Caco-2 (cell line): Measurements from ENCODE around the gene CYREN. TPM values are rescaled to one million over a fixed set of nuclear protein-coding genes. Genes with fewer than 3 reads are reported as not detected.
"Not testable (repeated sequence)": the region's sequence is repeated elsewhere in the genome, so short reads cannot be mapped to it uniquely, and the experiment has no call there.

Experiments used
- BruUV-seq: library from RNA; stranded (reverse); fragments of 400-500 nt; replicated peaks from 2 replicates; lab custom pipeline; 2021; lab: Mats Ljungman, UMichigan
- CTCF ChIA-PET: fragments of 300-600 bp; sonication (Branson Sonifier 250); formaldehyde crosslinking; loops from one replicate; lab custom pipeline; 2022; ENCODE audit warnings: antibody characterized with exemption; lab: Charles Lee
- POLR2A ChIA-PET: fragments of 300-600 bp; sonication (Branson Sonifier 250); formaldehyde crosslinking; loops from one replicate; lab custom pipeline; 2022; ENCODE audit warnings: antibody characterized with exemption; lab: Charles Lee
- DNase-seq, 2 experiments: peaks; one replicate each; pipeline versions ENCODE4 v3.0.0 to v3.0.0-alpha.2; 2020 to 2022
- H3K27me3 ChIP-seq: replicated peaks from 2 replicates; pipeline ENCODE4 v1.6.0; 2011; ENCODE audit warnings: low read length; ENCODE audit not compliant: control insufficient read depth, insufficient read depth
- H3K36me3 ChIP-seq: 2 replicates; pipeline ENCODE4 v1.5.1; 2011; ENCODE audit warnings: low read length; ENCODE audit not compliant: control insufficient read depth, insufficient read depth
- H3K4me1 ChIP-seq: fragments of 250-450 bp; sonication (Bioruptor Pico); 2 replicates; pipeline ENCODE4 v1.5.1; 2020; ENCODE audit warnings: mild to moderate bottlenecking
- H3K4me3 ChIP-seq: 2 replicates; pipeline ENCODE4 v1.5.1; 2011; ENCODE audit warnings: low read depth, mild to moderate bottlenecking, control low read depth, low read length
- H3K9me3 ChIP-seq: fragments of 250-450 bp; sonication (Bioruptor Pico); 2 replicates; pipeline ENCODE4 v1.5.1; 2020; ENCODE audit warnings: mild to moderate bottlenecking, moderate library complexity
- H3K27ac Mint-ChIP-seq: one replicate; pipeline ENCODE4 v1.8.0; 2022; ENCODE audit warnings: mixed read lengths; ENCODE audit not compliant: unreplicated experiment
- H3K27me3 Mint-ChIP-seq: one replicate; pipeline ENCODE4 v1.8.0; 2022; ENCODE audit warnings: mixed read lengths; ENCODE audit not compliant: insufficient read depth, unreplicated experiment
- H3K36me3 Mint-ChIP-seq: one replicate; pipeline ENCODE4 v1.8.0; 2022; ENCODE audit warnings: mild to moderate bottlenecking, mixed read lengths; ENCODE audit not compliant: insufficient read depth, unreplicated experiment
- H3K4me1 Mint-ChIP-seq: one replicate; pipeline ENCODE4 v1.8.0; 2022; ENCODE audit warnings: low read depth, mixed read lengths; ENCODE audit not compliant: unreplicated experiment
- H3K4me3 Mint-ChIP-seq: one replicate; pipeline ENCODE4 v1.8.0; 2022; ENCODE audit warnings: mild to moderate bottlenecking, moderate library complexity, mixed read lengths; ENCODE audit not compliant: unreplicated experiment
- H3K9me3 Mint-ChIP-seq: one replicate; pipeline ENCODE4 v1.8.0; 2022; ENCODE audit warnings: mixed read lengths; ENCODE audit not compliant: unreplicated experiment
- CTCF ChIP-seq, 2 experiments: fragments of 200-600 bp in 1 of 2; IDR thresholded peaks; 1 replicate in 1 of 2; 2 replicates in 1 of 2; pipeline versions ENCODE4 v1.5.1 to v1.8.0; 2011 to 2022; ENCODE audit warnings: antibody characterized with exemption in 1 of 2, control low read depth in 1 of 2, inconsistent platforms in 1 of 2, low read depth in 1 of 2, low read length in 1 of 2, mild to moderate bottlenecking in 1 of 2, moderate library complexity in 1 of 2; ENCODE audit not compliant: insufficient read depth in 1 of 2, severe bottlenecking in 1 of 2, unreplicated experiment in 1 of 2
- intact Hi-C: fragments of 100-400 bp; cut with micrococcal nuclease; formaldehyde crosslinking; loops from one replicate; pipeline ENCODE4 v1.10.0; 2022; ENCODE audit not compliant: unreplicated experiment
- total RNA-seq: library from RNA; stranded (reverse); gene quantifications from 2 replicates; pipeline ENCODE4 v1.2.3, GENCODE V29; 2022

The CYREN gene
- total RNA-seq, 1 experiment from 2014 or later: 60.9 TPM

GRCh38 chr7:135171581-135172291, 1.2 kb upstream of the CYREN start:
- Mint-ChIP-seq H3K36me3 (peaks cover 46% of the 10 kb centered on the region), H3K4me3 (peak overlapping the region; percentile 85), H3K4me1 (peaks cover 24% of the 10 kb centered on the region), H3K9me3 (peaks cover 11% of the 10 kb centered on the region), H3K27ac (peak overlapping the region; percentile 94)
- DNase-seq, POLR2A ChIA-PET, H3K27me3 Mint-ChIP-seq, H3K9me3 ChIP-seq, H3K27me3 ChIP-seq, H3K4me3 ChIP-seq, H3K36me3 ChIP-seq: not testable (repeated sequence)
- peaks cover 12% of the 10 kb centered on the region; the same call in 1 of the 2 replicates for H3K4me1 ChIP-seq
- intact Hi-C loops: loop anchor here (2.0 to 5.0 kb wide), 5 partner anchors 39 to 539 kb away; partner anchors contain the start of genes BPGM and WDR91
- CTCF ChIA-PET: interaction anchor here (0.7 to 2.2 kb wide), 2 partner anchors 185 to 447 kb away, joined by 3 to 8 read pairs; partner anchors contain the start of gene AGBL3
- BruUV-seq: TSS peak; percentile 50

GRCh38 chr7:135170998-135171481, 533 bp upstream of the CYREN start:
- H3K9me3 ChIP-seq, H3K27me3 ChIP-seq, POLR2A ChIA-PET, H3K27me3 Mint-ChIP-seq, H3K36me3 ChIP-seq, DNase-seq, BruUV-seq: not testable (repeated sequence)
- CTCF ChIA-PET: interaction anchor here (0.5 to 2.2 kb wide), 4 partner anchors 70 to 446 kb away, joined by 3 to 8 read pairs (median 3); partner anchors contain the start of gene AGBL3
- peak overlapping the region; percentile 98 for H3K4me3 ChIP-seq
- peak overlapping the region; percentile 85 for H3K4me3 Mint-ChIP-seq
- H3K36me3 Mint-ChIP-seq: peaks cover 53% of the 10 kb centered on the region
- H3K4me1 Mint-ChIP-seq: peaks cover 24% of the 10 kb centered on the region
- intact Hi-C loops: loop anchor here (1.0 to 5.0 kb wide), 8 partner anchors 23 to 538 kb away; partner anchors contain the start of genes AGBL3, BPGM, TMEM140 and WDR91
- H3K4me1 ChIP-seq: peaks cover 12% of the 10 kb centered on the region; the same call in 1 of the 2 replicates
- peaks cover 11% of the 10 kb centered on the region for H3K9me3 Mint-ChIP-seq
- H3K27ac Mint-ChIP-seq: peak overlapping the region; percentile 94

- Mint-ChIP-seq H3K9me3 (peaks cover 11% of the 10 kb centered on the region), H3K4me3 (peak overlapping the region; percentile 85), H3K27ac (peak overlapping the region; percentile 94), H3K27me3 (no peaks in the 10 kb centered on the region), H3K36me3 (peaks cover 64% of the 10 kb centered on the region), H3K4me1 (peaks cover 24% of the 10 kb centered on the region)
- ChIA-PET POLR2A (no interaction called here), CTCF (interaction anchor here (2.2 kb wide), 1 partner anchor 183 kb away, joined by 8 read pairs; the partner anchor contains the start of gene AGBL3)
- Histone ChIP-seq H3K4me1 (peaks cover 12% of the 10 kb centered on the region; the same call in 1 of the 2 replicates), H3K9me3 (no peaks in the 10 kb centered on the region), H3K36me3 (peaks cover 5% of the 10 kb centered on the region), H3K27me3 (no peaks in the 10 kb centered on the region), H3K4me3 (peak overlapping the region; percentile 98)
- no peak for TF ChIP-seq CTCF (IDR thresholded peaks at IDR 0.05; ENCODE audit: insufficient read depth in 1 of 2, low read depth in 1 of 2, low read length in 1 of 2, severe bottlenecking in 1 of 2, unreplicated experiment in 1 of 2)
- intact Hi-C loops: loop anchor here (1.0 to 5.0 kb wide), 8 partner anchors 22 to 537 kb away; partner anchors contain the start of genes AGBL3, BPGM, TMEM140 and WDR91
- DNase-seq: no peak
- no TSS peak for BruUV-seq
Measured at GRCh38 chr7:135169964-135170273, 588 bp downstream of the CYREN start.
